Activated B cell treated with CpG ODN at 0.5 μM for 24 hours (primary cell): ENCODE data around the gene MYB. TPM values are rescaled to one million over a fixed set of nuclear protein-coding genes. Genes with fewer than 3 reads are reported as not detected.

Experiments used
- ATAC-seq: fragments of 200-7000 bp; cut with Tn5 transposase; one replicate; pipeline ENCODE4 v1.10.0; 2021; ENCODE audit warnings: low read depth, mild to moderate bottlenecking, moderate library complexity
- CTCF ChIA-PET: fragments of 350-600 bp; sonication (Branson Sonifier 250); formaldehyde crosslinking; loops from one replicate; lab custom pipeline; 2021; ENCODE audit warnings: antibody characterized with exemption; lab: Charles Lee
- POLR2A ChIA-PET: fragments of 350-600 bp; sonication (Branson Sonifier 250); formaldehyde crosslinking; loops from one replicate; lab custom pipeline; 2021; ENCODE audit warnings: antibody characterized with exemption; lab: Charles Lee
- DNase-seq: peaks from one replicate; pipeline ENCODE4 v3.0.0; 2022
- H3K27ac Mint-ChIP-seq: one replicate; pipeline ENCODE4 v1.8.0; 2020; ENCODE audit warnings: mixed read lengths
- H3K27me3 Mint-ChIP-seq: one replicate; pipeline ENCODE4 v1.8.0; 2021; ENCODE audit warnings: mixed read lengths
- H3K36me3 Mint-ChIP-seq: one replicate; pipeline ENCODE4 v1.8.0; 2021; ENCODE audit warnings: low read depth, mixed read lengths
- H3K4me1 Mint-ChIP-seq: one replicate; pipeline ENCODE4 v1.8.0; 2021; ENCODE audit warnings: mixed read lengths
- H3K4me3 Mint-ChIP-seq: one replicate; pipeline ENCODE4 v1.8.0; 2020; ENCODE audit warnings: mild to moderate bottlenecking, mixed read lengths
- H3K9me3 Mint-ChIP-seq: one replicate; pipeline ENCODE4 v1.8.0; 2020; ENCODE audit warnings: mixed read lengths
- CTCF ChIP-seq: fragments of 200-600 bp; IDR thresholded peaks from one replicate; pipeline ENCODE4 v1.8.0; 2022; ENCODE audit warnings: antibody characterized with exemption, mild to moderate bottlenecking
- intact Hi-C: fragments of 100-400 bp; cut with micrococcal nuclease; formaldehyde crosslinking; loops from one replicate; pipeline ENCODE4 v1.15.1; 2024
- total RNA-seq: library from RNA; stranded (reverse); gene quantifications from 2 replicates; pipeline ENCODE4 v1.2.3, GENCODE V29; 2022

Gene MYB
- total RNA-seq, 1 donor from 2014 or later = 3.2 TPM

GRCh38 chr6:135225911-135226310 is 44.8 kb downstream of the MYB start:
- peaks cover 25% of the 10 kb centered on the region for H3K4me1 Mint-ChIP-seq
- TF ChIP-seq CTCF = no peak
- no peak for ATAC-seq
- no peak for DNase-seq
- ChIA-PET POLR2A (no interaction called here), CTCF (no interaction called here)
- intact Hi-C loops = no loop called here
- H3K9me3 Mint-ChIP-seq = no peaks in the 10 kb centered on the region
- H3K27me3 Mint-ChIP-seq = no peaks in the 10 kb centered on the region
- H3K27ac Mint-ChIP-seq = no peak overlapping the region
- no peak overlapping the region for H3K4me3 Mint-ChIP-seq
- no peaks in the 10 kb centered on the region for H3K36me3 Mint-ChIP-seq

GRCh38 chr6:135226537-135226936 is 45.4 kb downstream of the MYB start:
- Mint-ChIP-seq H3K36me3 (no peaks in the 10 kb centered on the region), H3K9me3 (no peaks in the 10 kb centered on the region), H3K27me3 (no peaks in the 10 kb centered on the region), H3K27ac (no peak overlapping the region), H3K4me1 (peaks cover 25% of the 10 kb centered on the region), H3K4me3 (no peak overlapping the region)
- CTCF ChIA-PET = no interaction called here
- ATAC-seq (peak; percentile 42), DNase-seq (no peak)
- POLR2A ChIA-PET = no interaction called here
- TF ChIP-seq CTCF = no peak
- intact Hi-C loops = no loop called here

- Mint-ChIP-seq H3K36me3 (no peaks in the 10 kb centered on the region), H3K27me3 (no peaks in the 10 kb centered on the region), H3K9me3 (no peaks in the 10 kb centered on the region), H3K4me3 (no peak overlapping the region), H3K4me1 (peaks cover 25% of the 10 kb centered on the region), H3K27ac (no peak overlapping the region)
- intact Hi-C loops = no loop called here
- CTCF ChIA-PET = no interaction called here
- no peak for TF ChIP-seq CTCF
- DNase-seq = no peak
- POLR2A ChIA-PET = no interaction called here
- no peak for ATAC-seq
Observed at GRCh38 chr6:135227349-135227748, 46.2 kb downstream of the MYB start.

- DNase-seq (no peak), ATAC-seq (no peak)
- no peak overlapping the region for H3K4me3 Mint-ChIP-seq
- TF ChIP-seq CTCF = no peak
- intact Hi-C loops = no loop called here
- H3K27ac Mint-ChIP-seq = no peak overlapping the region
- POLR2A ChIA-PET = no interaction called here
- no peaks in the 10 kb centered on the region for H3K9me3 Mint-ChIP-seq
- CTCF ChIA-PET = no interaction called here
- H3K4me1 Mint-ChIP-seq = peaks cover 22% of the 10 kb centered on the region
- no peaks in the 10 kb centered on the region for H3K36me3 Mint-ChIP-seq
- H3K27me3 Mint-ChIP-seq = no peaks in the 10 kb centered on the region
Observed at GRCh38 chr6:135227758-135228157, 46.6 kb downstream of the MYB start.

- H3K9me3 Mint-ChIP-seq = no peaks in the 10 kb centered on the region
- H3K4me3 Mint-ChIP-seq = no peak overlapping the region
- intact Hi-C loops = no loop called here
- peaks cover 18% of the 10 kb centered on the region for H3K4me1 Mint-ChIP-seq
- ATAC-seq = no peak
- H3K27ac Mint-ChIP-seq = no peak overlapping the region
- CTCF ChIA-PET = no interaction called here
- no peak for DNase-seq
- no peaks in the 10 kb centered on the region for H3K36me3 Mint-ChIP-seq
- TF ChIP-seq CTCF = no peak
- H3K27me3 Mint-ChIP-seq = no peaks in the 10 kb centered on the region
- POLR2A ChIA-PET = no interaction called here
Observed at GRCh38 chr6:135228486-135228885, 47.4 kb downstream of the MYB start.
